Erythroblast (primary cell): ENCODE data around the gene PITPNC1.

Experiments used
- GATA1 ChIP-seq: IDR thresholded peaks from 2 replicates; pipeline ENCODE4 v1.6.1; 2011; ENCODE audit warnings: low read depth, mild to moderate bottlenecking, control low read depth, low read length, moderate library complexity
- POLR2A ChIP-seq: IDR thresholded peaks from 2 replicates; pipeline ENCODE4 v1.6.1; 2011; ENCODE audit warnings: mild to moderate bottlenecking, low read length

- no peak for TF ChIP-seq POLR2A
- TF ChIP-seq GATA1 = no peak
These were observed 90.7 kb downstream of the PITPNC1 start for GRCh38 chr17:67467500-67468455.
